Psoas muscle (tissue), 8 donors: ENCODE measurements around the gene TNNC2. TPM values are rescaled to one million over a fixed set of nuclear protein-coding genes. Genes with fewer than 3 reads are reported as not detected.
A peak's percentile ranks its signal among the peaks of the same experiment; 100 is the strongest.

Experiments
- ATAC-seq, 4 donors: fragments of 200-7000 bp; cut with Tn5 transposase; one replicate each; pipeline ENCODE4 v1.9.1; 2020; ENCODE audit warnings: moderate library complexity in 3 of 4, mild to moderate bottlenecking in 2 of 4
- DNase-seq, 2 donors: peaks; one replicate each; pipeline ENCODE4 v3.0.0-alpha.2; 2020
- H3K27ac ChIP-seq: fragments of 200-600 bp; one replicate; pipeline ENCODE4 v1.8.0; 2022
- H3K27me3 ChIP-seq, 3 donors: fragments of 200-600 bp in 1 of 3; one replicate each; pipeline versions ENCODE4 v1.6.1 to v1.8.0; 2013 to 2022; ENCODE audit warnings: low read length in 2 of 3, mild to moderate bottlenecking in 2 of 3, moderate library complexity in 1 of 3; ENCODE audit not compliant: insufficient read depth in 3 of 3
- H3K36me3 ChIP-seq, 2 donors: fragments of 200-600 bp in 1 of 2; one replicate each; pipeline versions ENCODE4 v1.6.1 to v1.8.0; 2013 to 2022; ENCODE audit warnings: low read depth in 1 of 2, mild to moderate bottlenecking in 1 of 2, moderate library complexity in 1 of 2; ENCODE audit not compliant: insufficient read depth in 1 of 2
- H3K4me1 ChIP-seq: fragments of 200-600 bp; one replicate; pipeline ENCODE4 v1.8.0; 2022
- H3K4me3 ChIP-seq: fragments of 200-600 bp; one replicate; pipeline ENCODE4 v1.8.0; 2022; ENCODE audit warnings: mild to moderate bottlenecking
- H3K9me3 ChIP-seq: fragments of 200-600 bp; one replicate; pipeline ENCODE4 v1.8.0; 2022
- CTCF ChIP-seq: fragments of 200-600 bp; IDR thresholded peaks from one replicate; pipeline ENCODE4 v1.8.0; 2022; ENCODE audit warnings: antibody characterized with exemption
- WGBS, 3 donors: extraction: QIAGEN DNeasy Blood & Tissue Kit; methylation state at CpG; one replicate each; pipeline versions ENCODE4 v1.1.6 to v1.1.7; 2013; 5-methylcytosine and 5-hydroxymethylcytosine counted together
- intact Hi-C, 2 donors: fragments of 100-400 bp; cut with DNase I; formaldehyde crosslinking; loops; one replicate each; pipeline versions ENCODE4 v1.11.0 to v1.14.2; 2022
- polyA plus RNA-seq, 3 donors: library from polyadenylated mRNA; stranded (reverse); fragments of 200-250 nt; gene quantifications; one replicate each; pipeline ENCODE4 v1.2.3, GENCODE V29; 2013
- total RNA-seq, 4 donors: library from RNA; stranded (reverse); fragmentation: NEBNext Ultra II Directional in 2 of 4; extraction: Animal tissue kit (Norgen Biotek cat#: 25700) in 2 of 4; gene quantifications; one replicate each; pipeline versions ENCODE4 v1.2.1 to v1.2.4, GENCODE V29; 2021 to 2023
- donor health status: healthy with polysubstance abuse.
- donor health status: DM: no; HTN: no; CAD: no; lungs with moderate emphysema.
- donor health status: Bipolar disorder and iron deficiency.
- donor health status: healthy.
- donor health status: DM: yes; HTN: yes; CAD: no.
- donor health status: DM: no; HTN: no; CAD: no.
- donor health status: DM: no; HTN: no; CAD: no.
- donor health status: DM: yes; HTN: yes; CAD: no.

Gene TNNC2
- total and polyA plus RNA-seq, 7 donors = 1,390 to 10,677 (median 3,158) TPM

- intact Hi-C loops = no loop called here
- ATAC-seq (no peak), DNase-seq (no peak)
- Histone ChIP-seq H3K27me3 (no peaks in the 10 kb centered on the region), H3K4me1 (no peaks in the 10 kb centered on the region), H3K36me3 (no peaks in the 10 kb centered on the region), H3K9me3 (no peaks in the 10 kb centered on the region), H3K27ac (no peak overlapping the region), H3K4me3 (no peak overlapping the region)
- 55 to 83% (median 72%) methylated on average over 4 of the region's 4 CpGs for WGBS, 3 donors
- no peak for TF ChIP-seq CTCF
These were observed 44.2 kb downstream of the TNNC2 start for GRCh38 chr20:45782890-45783289.

DNA sequence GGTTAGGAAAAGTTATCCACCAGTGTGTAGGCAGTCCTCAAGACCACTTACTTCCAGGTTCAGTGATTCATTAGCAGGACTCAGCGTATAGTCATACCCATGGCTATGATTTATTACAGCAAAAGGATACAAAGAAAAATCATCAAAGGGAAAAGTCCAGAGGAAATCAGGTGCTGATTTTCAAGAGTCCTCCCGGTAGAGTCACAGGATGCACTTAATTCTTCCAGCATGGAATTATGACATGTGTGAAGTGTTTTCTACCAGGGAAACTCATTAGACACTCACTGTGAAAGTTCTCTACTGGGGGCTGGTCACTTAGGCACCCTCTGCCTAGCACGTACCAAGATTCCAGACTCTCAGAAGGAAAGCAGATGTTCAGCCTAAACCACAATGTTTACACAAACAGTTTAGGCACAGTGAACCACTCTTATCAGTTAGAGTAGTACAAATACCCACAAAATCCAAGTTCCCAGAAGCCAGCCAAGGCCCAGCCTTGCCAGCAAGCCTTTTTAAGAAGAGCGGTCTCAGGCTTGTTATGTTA is 45.7 kb downstream of the TNNC2 start:
- no peaks in the 10 kb centered on the region for H3K9me3 ChIP-seq
- 71 to 77% (median 76%) methylated on average over 4 of the region's 4 CpGs for WGBS, 3 donors
- H3K27me3 ChIP-seq = no peaks in the 10 kb centered on the region
- DNase-seq = no peak
- TF ChIP-seq CTCF = no peak
- H3K36me3 ChIP-seq = no peaks in the 10 kb centered on the region
- no peak overlapping the region for H3K27ac ChIP-seq
- intact Hi-C loops = no loop called here
- H3K4me1 ChIP-seq = no peaks in the 10 kb centered on the region
- no peak overlapping the region for H3K4me3 ChIP-seq
- no peak for ATAC-seq

GRCh38 chr20:45780159-45780558 is 47.0 kb downstream of the TNNC2 start:
- H3K27ac ChIP-seq = no peak overlapping the region
- intact Hi-C loops = no loop called here
- no peak overlapping the region for H3K4me3 ChIP-seq
- no peaks in the 10 kb centered on the region for H3K4me1 ChIP-seq
- H3K27me3 ChIP-seq = no peaks in the 10 kb centered on the region
- 69 to 85% (median 84%) methylated on average over 4 of the region's 4 CpGs for WGBS, 3 donors
- no peaks in the 10 kb centered on the region for H3K36me3 ChIP-seq
- H3K9me3 ChIP-seq = no peaks in the 10 kb centered on the region
- ATAC-seq (no peak), DNase-seq (no peak)
- TF ChIP-seq CTCF = no peak

DNA sequence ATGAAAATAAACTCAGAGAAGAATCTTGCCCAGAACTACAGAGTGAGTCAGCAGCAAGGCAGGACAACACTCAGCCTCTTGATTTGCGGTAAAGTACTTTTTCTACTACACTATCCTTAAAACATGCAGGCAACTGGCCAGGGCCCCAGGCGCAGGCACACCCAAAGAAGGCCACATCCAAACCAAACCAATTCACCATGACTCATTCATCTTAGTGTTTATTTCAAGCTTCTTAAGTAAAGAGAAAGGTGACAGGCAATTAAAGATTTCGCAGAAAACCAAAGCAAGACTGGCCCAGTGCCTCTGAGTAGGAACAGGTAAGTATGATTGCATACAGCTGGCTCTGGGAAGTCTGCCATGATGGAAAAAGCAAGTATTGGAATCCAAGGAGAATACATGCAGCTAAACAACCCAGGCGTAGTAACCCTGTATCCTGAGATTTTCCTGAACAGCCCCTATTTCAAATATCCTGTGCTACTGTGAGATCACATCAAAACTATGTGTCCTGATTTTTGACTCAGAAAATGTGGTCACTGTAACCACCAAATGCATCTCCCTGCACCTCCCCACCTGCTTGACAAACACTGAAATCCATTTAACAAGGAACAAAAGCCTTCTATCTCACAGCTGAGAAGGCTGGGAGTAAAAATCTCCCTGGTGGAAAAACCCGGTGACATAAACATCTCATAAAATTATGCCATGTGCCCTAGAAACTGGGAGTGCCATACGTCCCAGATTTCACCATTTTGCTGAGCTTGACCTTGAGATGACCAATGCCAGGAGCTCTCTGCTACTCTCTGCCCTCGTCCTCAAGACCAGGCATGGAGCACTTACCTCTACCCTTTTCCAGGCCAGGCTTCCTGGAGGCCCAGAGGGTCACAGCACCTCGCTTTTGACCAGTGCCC is 47.8 kb downstream of the TNNC2 start:
- ATAC-seq = peak; percentile 25 to 78 (median 62)
- peak overlapping the region; percentile 39 for H3K27ac ChIP-seq
- DNase-seq = peak; percentile 85 to 86
- WGBS, 3 donors = 72 to 83% (median 74%) methylated on average over 8 of the region's 8 CpGs
- H3K36me3 ChIP-seq = no peaks in the 10 kb centered on the region
- no peak overlapping the region for H3K4me3 ChIP-seq
- H3K27me3 ChIP-seq = no peaks in the 10 kb centered on the region
- intact Hi-C loops = loop anchor here in 1 of 2 donors (10.0 kb wide), 1 partner anchor 334 kb away; no protein-coding TSS in a partner anchor
- TF ChIP-seq CTCF = no peak
- no peaks in the 10 kb centered on the region for H3K9me3 ChIP-seq
- no peaks in the 10 kb centered on the region for H3K4me1 ChIP-seq
